HG02798 (cell line): Measurements from ENCODE around the gene NLRC5.

ENCODE experiments used
- ATAC-seq: cut with Tn5 transposase; IDR thresholded peaks from one replicate; pipeline ENCODE4 v1.9.1; 2021; ENCODE audit warnings: mild to moderate bottlenecking; ENCODE audit not compliant: unreplicated experiment, poor library complexity

The NLRC5 gene

DNA sequence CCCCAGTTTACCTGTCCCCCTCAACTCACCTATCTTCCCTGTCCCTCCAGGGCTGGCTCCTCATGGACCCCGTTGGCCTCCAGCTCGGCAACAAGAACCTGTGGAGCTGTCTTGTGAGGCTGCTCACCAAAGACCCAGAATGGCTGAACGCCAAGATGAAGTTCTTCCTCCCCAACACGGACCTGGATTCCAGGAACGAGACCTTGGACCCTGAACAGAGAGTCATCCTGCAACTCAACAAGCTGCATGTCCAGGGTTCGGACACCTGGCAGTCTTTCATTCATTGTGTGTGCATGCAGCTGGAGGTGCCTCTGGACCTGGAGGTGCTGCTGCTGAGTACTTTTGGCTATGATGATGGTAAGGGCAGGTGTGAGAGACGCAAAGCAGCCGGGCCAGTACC, 31.3 kb downstream of the NLRC5 start:
- ATAC-seq, result no peak

DNA sequence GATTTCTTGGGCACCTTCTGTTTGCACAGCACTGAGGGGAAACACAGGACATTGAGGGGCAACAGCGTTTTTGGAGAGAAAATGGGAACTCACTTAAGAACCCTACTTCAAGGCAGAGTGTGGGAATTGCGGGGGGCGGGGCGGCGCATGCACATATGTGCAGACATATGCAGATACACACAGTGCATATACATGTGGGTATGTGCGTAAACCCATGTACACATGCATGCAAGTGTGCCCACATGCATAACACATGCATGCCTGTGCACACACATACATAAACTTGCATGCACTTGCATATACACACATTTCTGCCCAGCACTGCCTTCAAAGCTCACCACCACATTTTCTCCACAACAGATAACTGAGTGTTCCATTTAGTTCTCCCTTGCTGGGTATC, 32.4 kb downstream of the NLRC5 start:
- ATAC-seq, result no peak

DNA sequence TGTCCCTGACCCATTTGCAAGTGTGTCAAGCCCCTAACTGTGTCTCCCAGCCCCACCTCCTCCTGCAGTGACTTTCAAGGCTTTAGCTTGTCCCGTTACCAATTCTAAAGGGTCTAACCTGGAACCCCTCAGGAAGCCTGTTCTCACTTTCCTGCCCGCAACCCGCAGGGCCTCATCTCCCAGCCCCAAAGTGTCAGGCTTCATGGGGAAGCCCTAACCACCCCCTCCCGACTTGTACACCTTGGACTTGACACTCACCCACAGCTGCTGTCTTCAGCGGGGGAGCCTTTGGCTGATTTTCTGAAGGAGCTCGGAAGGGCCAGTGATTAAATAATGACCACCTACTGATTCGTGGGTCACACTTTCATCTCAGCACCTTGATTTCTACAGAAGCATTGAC, 33.1 kb downstream of the NLRC5 start:
- no peak for ATAC-seq

DNA sequence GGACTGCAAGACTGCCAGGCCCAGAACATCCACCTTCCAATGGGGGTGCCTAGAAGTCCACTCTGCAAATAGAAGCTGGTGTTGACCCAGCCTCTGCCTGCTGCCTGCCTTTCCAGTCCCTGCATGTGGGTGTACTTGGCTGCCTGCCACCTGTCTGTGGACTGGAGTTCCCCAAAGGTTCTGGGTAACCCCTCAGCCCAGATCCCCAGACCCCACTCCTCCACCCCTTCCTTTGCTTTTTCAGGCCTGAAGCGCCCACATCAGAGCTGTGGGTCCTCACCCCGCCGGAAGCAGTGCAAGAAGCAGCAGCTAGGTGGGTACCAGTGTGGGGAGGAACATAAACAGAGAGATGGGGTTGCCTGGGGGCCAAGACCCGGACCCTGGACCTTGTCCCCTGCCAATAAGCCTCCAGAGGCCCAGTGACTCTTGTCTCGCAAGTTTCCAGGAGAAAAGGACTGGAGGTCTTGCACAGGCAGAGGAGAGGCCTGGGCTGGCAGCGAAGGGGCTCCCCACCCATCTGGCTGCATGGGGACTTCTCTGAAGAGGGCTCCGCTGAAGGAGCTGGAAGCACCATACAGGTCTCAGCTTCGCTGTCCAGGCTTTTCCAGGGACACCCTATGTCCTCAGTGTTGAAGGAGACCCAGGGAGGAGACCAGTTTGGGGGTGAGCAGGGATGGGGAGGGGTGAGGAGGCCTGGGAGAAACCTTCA, 34.3 kb downstream of the NLRC5 start:
- ATAC-seq, result no peak

DNA sequence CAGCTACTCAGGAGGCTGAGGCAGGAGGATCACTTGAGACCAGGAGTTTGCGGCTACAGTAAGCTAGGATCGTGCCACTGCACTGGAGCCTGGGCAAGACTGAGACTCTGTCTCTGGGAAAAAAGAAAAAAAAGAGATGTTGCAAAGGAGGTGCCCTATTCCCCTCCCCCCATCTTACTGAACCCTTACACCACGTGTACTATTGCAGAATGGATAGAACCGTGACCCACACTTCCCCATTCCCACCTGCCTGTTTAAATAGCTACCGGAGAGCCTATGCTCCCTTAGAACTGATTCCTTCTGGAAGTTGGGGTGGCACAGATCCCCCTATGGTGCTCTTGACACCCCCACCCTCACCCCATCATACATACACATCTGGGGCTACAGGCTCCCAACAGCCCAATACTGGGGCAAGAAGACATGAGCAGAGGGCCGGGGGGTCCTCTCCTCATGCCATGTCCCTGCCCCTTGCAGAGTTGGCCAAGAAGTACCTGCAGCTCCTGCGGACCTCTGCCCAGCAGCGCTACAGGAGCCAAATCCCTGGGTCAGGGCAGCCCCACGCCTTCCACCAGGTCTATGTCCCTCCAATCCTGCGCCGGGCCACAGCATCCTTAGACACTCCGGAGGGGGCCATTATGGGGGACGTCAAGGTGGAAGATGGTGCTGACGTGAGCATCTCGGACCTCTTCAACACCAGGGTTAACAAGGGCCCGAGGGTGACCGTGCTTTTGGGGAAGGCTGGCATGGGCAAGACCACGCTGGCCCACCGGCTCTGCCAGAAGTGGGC, 35.7 kb downstream of the NLRC5 start:
- ATAC-seq, result no peak

DNA sequence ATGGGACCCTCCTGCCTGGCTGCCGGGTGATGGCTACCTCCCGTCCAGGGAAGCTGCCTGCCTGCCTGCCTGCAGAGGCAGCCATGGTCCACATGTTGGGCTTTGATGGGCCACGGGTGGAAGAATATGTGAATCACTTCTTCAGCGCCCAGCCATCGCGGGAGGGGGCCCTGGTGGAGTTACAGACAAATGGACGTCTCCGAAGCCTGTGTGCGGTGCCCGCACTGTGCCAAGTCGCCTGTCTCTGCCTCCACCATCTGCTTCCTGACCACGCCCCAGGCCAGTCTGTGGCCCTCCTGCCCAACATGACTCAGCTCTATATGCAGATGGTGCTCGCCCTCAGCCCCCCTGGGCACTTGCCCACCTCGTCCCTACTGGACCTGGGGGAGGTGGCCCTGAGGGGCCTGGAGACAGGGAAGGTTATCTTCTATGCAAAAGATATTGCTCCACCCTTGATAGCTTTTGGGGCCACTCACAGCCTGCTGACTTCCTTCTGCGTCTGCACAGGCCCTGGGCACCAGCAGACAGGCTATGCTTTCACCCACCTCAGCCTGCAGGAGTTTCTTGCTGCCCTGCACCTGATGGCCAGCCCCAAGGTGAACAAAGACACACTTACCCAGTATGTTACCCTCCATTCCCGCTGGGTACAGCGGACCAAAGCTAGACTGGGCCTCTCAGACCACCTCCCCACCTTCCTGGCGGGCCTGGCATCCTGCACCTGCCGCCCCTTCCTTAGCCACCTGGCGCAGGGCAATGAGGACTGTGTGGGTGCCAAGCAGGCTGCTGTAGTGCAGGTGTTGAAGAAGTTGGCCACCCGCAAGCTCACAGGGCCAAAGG, 36.8 kb downstream of the NLRC5 start:
- ATAC-seq, result no peak

DNA sequence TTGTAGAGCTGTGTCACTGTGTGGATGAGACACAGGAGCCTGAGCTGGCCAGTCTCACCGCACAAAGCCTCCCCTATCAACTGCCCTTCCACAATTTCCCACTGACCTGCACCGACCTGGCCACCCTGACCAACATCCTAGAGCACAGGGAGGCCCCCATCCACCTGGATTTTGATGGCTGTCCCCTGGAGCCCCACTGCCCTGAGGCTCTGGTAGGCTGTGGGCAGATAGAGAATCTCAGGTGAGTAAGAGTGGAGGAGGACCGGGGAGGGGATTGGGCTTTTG, 37.4 kb downstream of the NLRC5 start:
- no peak for ATAC-seq

DNA sequence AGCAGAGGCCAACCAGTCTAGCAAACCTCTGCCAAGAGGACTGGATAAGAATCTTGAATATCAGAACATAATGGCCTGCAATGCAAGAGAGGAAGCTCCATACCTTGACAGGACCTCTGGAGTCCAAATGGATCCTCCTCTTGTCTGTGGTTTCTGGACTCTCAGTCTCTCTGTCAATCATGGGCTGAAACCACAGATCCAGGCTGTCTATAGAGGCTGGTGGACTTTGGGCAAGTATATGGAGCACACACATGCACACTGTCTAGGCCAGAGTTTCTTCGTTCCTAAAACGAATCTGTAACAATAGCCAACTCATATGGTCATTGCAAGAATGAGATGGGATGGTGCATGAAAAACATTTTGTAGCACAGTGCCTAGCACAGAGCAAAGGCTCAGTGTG, 37.7 kb downstream of the NLRC5 start:
- ATAC-seq, result no peak

DNA sequence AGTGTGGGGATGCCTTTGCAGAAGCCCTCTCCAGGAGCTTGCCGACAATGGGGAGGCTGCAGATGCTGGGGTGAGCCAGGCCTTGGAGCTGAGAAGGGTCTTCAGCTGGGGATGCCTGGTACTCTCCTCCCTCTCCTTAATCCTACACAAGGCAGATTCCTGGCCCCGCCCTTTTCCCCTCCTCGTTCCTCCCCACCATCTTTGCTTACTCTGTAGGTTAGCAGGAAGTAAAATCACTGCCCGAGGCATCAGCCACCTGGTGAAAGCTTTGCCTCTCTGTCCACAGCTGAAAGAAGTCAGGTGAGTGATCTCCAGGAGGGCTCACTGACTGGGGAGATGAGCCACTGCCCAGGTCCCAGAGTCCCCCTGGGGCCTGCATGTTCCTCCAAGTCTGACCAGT, 38.7 kb downstream of the NLRC5 start:
- no peak for ATAC-seq

DNA sequence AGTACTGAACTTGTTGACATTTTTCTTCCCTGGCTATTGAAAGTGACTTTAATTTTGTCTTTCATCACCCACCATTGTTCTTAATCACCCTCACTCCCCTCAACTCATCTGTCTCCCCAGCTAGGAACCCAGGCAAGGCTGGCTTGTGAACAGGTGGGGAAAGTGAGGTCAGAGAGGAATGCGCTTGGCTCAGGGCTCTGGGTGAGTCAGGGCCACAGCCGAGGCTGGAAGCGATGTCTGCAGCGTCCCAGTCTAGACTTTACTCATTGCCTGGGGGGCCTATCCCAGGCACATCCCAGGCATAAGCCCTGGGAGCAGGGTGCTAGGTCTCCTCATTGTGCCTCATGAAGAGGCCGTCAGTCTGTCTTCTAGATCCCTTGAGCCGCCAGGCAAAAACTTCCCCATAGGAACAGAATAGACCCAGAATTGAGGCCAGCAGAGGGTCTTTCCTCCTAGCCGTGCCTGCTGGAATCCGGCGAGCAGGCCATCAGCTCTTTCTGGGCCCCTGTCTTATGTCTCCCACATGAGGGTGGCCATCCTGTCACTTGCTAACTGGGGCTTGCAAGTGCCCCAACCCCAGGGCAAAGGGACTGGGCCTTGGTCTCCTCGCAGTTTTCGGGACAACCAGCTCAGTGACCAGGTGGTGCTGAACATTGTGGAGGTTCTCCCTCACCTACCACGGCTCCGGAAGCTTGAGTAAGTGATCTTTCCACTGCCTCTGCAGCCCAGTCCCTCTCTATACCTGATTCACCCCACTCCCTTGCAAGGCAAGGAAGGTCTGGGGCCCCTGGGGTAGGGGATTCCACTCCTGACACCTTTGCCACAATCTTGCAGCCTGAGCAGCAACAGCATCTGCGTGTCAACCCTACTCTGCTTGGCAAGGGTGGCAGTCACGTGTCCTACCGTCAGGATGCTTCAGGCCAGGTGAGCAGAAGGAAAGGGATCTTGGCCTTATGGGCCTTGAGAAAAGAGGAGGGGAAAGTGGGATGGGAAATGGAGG, 40.1 kb downstream of the NLRC5 start:
- no peak for ATAC-seq

DNA sequence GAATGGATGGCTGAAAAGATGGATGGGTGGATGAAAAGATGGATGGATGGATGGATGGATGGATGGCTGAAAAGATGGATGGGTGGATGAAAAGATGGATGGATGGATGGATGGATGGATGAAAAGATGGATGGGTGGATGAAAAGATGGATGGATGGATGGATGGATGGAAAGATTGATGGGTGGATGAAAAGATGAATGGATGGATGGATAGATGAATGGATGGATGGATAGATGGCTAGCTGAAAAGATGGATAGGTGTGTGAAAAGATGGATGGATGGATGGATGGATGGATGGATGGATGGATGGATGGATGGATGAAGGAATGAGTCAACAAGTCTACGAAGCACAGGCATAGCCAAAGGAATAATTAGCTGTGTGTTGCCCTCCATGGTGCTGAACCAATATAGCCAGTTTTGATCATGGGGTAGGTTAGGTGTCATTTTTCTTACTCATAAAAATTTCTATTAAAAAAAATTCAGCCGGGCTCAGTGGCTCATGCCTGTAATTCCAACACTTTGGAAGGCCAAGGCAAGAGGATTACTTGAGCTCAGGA, 41.1 kb downstream of the NLRC5 start:
- ATAC-seq, result no peak

DNA sequence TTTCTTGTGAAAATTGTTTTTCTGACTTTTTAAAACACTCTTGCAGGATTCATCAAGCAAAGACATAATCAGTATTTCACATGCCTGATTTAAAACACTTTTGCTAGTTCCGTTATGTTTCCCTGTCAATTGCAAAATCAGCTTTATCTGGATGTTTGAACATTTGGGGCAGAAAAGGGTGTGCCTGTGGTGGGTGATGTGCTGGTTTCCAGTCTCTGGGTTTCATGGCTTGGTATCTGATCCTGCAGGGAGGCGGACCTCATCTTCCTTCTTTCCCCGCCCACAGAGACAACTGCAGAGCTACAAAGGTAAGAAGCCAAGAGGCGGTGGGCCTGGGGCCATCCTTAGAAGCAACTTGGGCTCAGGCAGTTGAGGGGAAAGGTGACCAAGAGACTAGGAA, 41.8 kb downstream of the NLRC5 start:
- ATAC-seq, result no peak

DNA sequence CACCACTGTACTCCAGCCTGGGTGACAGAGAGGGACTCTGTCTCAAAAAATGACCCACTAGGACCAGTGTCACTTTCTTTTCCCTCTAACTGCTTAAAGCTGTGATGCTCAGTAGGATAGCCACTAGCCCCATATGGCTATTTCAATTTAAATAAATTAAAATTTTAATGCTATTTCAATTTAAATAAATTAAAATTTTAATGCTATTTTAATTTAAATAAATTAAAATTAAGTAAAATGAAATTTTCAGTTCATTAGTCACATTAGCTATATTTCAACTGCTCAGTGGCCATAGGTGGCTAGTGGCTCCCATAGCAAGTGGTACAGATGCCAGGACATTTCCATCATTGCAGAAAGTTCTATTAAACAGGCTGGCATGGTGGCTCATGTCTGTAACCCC, 43.0 kb downstream of the NLRC5 start:
- ATAC-seq, result no peak

DNA sequence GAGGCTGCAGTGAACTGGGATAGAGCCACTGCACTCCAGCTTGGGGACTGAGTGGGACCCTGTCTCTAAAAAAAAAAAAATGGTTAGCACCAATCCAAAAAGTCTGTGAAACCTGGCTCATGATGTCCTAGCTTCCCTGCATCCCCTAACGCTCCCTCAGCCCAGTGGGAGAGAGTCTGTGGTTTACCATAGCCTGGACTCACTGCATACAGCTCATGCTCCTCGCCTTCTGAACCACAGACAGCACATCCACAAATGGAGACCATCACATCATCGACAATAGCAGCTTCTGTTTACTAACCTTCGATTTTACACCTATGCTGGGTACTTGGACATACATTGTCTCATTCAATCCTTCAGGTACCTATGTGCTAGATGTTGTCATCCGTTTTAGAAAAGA, 43.6 kb downstream of the NLRC5 start:
- ATAC-seq, result no peak

DNA sequence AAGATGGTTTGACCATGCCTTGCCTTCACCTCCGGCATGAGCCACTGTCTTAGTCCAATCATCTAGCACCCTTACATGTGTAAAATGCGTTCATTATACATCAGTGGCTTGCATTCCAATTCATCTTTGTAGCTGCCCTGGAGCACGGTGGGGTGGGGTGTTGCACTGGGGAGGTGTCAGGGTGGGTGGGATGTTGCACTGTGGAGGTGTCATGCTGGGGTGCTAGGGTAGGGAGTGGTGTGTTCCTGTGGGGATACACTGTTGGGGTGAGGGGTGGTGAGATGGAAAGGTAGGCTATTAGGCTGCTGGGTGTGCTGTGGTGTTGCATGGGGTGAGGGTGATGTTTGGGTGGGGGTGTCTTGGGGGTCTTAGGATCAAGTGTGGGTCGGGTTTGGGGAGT, 47.0 kb downstream of the NLRC5 start:
- ATAC-seq, result no peak

DNA sequence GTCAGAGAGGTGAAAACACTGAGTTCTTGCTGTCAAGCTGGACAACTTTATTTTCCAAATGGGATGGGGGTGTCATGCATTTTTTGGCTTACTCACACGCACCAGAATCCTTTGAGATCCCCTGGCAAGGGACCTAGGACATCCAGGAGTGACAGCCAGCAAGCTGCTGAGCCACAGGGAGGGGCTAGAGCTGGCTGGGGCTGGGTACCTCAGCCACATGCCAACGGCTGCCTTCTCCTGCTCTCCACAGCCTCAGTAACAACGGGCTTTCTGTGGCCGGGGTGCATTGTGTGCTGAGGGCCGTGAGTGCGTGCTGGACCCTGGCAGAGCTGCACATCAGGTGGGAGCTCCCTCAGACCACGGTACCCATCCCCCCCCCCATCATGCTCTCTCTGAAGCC, 47.6 kb downstream of the NLRC5 start:
- no peak for ATAC-seq

DNA sequence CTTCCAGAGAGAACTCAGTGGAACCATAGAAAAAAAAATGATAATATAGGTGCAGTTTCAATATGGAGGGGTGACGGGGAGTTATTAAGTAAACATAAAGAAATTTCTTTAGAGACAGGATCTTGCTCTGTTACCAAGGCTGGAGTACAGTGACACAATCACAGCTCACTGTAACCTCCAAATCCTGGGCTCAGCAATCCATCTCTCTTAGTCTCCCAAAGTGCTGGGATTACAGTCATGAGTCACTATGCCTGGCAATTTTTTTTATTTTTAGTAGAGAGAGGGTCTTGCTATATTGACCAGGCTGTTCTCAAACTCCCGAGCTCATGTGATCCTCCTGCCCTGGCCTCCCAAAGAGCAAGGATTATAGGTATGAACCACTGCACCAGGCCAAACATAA, 48.8 kb downstream of the NLRC5 start:
- ATAC-seq, result no peak

DNA sequence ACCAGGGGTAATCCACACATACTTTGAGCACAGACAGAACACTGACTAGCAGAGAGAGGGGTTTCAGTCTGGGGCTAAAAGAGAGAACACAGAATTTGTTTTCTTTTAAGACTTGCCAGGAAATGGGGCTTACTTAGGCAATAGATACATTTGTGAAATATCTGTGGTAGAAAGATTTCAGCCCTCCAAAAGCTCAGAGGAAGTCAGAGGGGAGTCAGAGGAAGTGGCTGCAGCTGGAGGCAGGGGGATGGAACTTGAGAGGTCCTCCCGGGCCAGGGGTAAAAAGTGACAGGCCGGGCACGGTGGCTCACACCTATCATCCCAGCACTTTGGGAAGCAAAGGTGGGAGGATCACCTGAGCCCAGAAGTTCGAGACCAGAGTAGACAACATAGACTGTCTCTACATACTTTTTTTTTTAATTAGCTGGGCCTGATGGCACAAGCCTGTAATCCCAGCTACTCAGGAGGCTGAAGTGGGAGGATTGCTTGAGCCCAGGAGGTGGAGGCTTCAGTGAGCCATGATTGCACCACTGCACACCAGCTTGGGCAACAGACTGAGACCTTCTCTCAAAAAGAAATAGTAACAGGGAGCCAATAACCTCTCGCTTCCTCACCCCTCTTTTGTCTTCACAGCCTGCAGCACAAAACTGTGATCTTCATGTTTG, 49.9 kb downstream of the NLRC5 start:
- ATAC-seq, result no peak
